Stimulated activated CD4-positive, alpha-beta T cell treated with anti-CD3 and anti-CD28 coated beads, Interleukin-15, amount 100 ng/mL, for 48 hours (primary cell): ENCODE results near the gene ZNF569.
A peak's percentile ranks its signal among the peaks of the same experiment; 100 is the strongest.
"Not testable (repeated sequence)": the region's sequence is repeated elsewhere in the genome, so short reads cannot be mapped to it uniquely, and the experiment has no call there.

Experiments used
- DNase-seq, 2 donors: peaks; one replicate each; pipeline ENCODE4 v3.0.0-alpha.2; 2020; ENCODE audit warnings: low read depth in 2 of 2

Gene ZNF569

DNA sequence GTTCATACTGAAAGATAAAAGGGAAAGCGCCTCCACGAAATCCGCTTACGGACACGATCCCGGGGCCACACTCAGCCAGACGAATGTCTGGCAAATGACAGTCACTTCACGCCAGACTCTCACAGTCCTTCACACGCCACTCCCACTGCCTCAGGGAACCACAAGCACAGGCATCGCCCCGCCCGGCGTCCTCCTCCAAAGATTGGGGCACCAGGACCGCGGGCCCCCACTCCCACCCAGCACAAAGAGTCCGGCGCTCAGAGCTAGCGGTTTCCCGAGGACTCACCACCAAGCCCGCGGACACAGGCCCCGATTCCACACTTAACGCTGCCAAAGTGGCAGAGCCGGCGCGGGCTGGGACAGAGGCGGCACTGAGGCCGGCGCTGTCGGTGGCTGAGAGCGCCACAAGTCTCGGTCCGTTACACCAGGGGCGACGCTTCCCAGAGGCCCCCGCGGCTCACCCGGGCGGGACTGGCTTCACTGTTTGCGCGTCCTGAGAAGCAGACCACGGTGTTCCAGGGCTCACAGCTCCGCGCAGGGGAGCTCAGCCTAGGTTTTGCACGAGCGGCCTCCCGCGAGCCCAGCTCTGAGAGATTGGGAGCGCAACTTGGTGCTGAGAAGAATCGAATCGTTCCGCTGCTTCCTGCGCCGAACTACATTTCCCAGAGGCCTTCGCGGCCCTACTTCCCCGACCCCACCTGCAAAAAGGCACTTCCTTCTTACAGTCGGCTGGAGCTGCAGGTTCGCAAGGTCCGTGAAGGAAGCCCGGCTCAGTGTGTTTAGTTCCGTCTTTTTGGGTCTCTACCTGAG lies at the start of gene ZNF569:
ZNF569 (minus strand) TSS at position 647 of the 810 bp plus-strand sequence. CDS start 22,523 bp downstream, outside the sequence.
- peak; percentile 78 to 79 for DNase-seq

DNA sequence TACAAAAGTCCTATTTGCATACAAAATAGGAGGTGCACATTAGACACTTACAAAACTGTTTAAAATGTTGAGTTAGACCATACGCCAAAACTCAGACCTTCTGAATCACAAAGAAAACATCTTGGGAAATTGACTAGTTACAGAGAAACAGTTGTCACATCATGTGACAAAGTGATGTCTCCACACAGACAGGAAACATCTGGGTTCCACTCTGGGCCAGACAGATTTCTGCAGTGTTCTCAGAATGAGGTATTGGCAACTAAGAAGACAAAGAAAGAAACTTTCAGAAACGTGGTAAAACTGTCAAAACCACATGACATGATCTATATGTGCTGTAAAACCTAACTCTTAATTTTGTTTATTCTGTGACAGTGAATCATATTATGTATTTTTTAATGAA lies 46.2 kb upstream of the ZNF569 start:
- no peak for DNase-seq

- DNase-seq: no peak
Measured at GRCh38 chr19:37511821-37512220, 44.6 kb upstream of the ZNF569 start.

DNA sequence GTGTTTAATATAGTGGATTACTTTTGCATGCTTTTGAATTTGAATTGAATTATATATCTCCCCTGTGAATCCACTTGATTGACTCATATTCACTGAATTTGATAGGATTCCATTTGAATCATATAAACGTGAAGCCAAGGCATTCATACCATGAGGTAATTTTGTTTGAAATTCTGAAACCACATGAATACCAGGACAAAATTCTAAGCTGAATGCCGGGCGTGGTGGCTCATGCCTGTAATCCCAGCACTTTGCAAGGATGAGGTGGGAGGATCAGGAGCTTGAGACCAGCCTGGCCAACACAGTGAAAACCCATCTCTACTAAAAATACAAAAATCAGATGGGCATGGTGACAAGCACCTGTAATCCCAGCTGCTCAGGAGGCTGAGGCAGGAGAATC lies 43.9 kb upstream of the ZNF569 start:
- DNase-seq: no peak

DNA sequence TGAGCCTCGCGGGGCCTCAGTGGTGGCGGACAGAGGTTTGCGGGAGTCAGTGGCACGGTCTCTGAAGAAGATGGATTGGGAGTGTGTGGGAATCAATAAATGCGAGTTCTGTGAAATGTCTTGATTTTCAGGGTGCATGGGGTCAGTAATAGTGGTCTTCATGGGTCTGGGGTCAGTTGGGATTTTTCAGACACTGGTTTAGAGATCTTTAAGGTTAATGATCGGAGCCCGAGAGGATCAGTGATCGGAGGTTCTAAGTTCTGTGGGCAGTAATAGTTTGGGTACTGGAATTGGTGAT lies 39.9 kb upstream of the ZNF569 start:
- no peak for DNase-seq

- DNase-seq: peak; percentile 63 to 68
Measured at GRCh38 chr19:37506387-37507166, 39.3 kb upstream of the ZNF569 start, which contains the start of gene ZNF793. Gene ZNF793, plus strand, starts transcription at chr19:37506939. Its CDS starts 16,501 bp downstream, at chr19:37523440.

DNA sequence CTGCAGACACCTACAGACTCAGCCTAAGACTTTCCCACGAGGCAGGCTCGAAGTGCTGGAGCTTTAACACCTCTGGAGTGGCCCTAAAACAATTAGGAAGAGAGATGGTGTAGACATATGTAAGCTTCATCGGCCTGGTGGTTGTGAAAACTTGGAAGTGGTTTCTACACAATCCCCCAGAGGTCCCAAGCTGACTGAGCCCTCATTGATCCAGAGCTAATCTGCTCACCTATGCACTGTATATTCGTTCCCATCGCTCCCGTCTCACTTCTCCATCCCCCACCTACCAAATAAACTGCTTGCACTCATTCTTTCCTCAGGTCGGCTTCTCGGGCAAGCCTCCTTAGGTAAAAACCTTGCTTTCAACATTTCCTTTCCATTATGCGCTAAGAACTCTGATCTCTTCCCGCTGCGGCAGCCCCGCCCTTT lies 38.7 kb upstream of the ZNF569 start:
- DNase-seq: no peak

- no peak for DNase-seq
Measured at GRCh38 chr19:37492213-37492612, 25.0 kb upstream of the ZNF569 start.

- no peak for DNase-seq
Measured at GRCh38 chr19:37484406-37485168, 17.3 kb upstream of the ZNF569 start.

- DNase-seq: no peak
Measured at GRCh38 chr19:37472165-37472564, 4.9 kb upstream of the ZNF569 start.

- DNase-seq: no peak
Measured at GRCh38 chr19:37470216-37470615, 3.0 kb upstream of the ZNF569 start.

GRCh38 chr19:37468961-37469777 lies 1.9 kb upstream of the ZNF569 start, which contains the start of gene ZNF570:
Gene ZNF570, plus strand, starts transcription at chr19:37469356. Its CDS starts 999 bp downstream, at chr19:37470355.
- DNase-seq: peak; percentile 82

- no peak for DNase-seq
Measured at GRCh38 chr19:37467608-37468090, 405 bp upstream of the ZNF569 start.

DNA sequence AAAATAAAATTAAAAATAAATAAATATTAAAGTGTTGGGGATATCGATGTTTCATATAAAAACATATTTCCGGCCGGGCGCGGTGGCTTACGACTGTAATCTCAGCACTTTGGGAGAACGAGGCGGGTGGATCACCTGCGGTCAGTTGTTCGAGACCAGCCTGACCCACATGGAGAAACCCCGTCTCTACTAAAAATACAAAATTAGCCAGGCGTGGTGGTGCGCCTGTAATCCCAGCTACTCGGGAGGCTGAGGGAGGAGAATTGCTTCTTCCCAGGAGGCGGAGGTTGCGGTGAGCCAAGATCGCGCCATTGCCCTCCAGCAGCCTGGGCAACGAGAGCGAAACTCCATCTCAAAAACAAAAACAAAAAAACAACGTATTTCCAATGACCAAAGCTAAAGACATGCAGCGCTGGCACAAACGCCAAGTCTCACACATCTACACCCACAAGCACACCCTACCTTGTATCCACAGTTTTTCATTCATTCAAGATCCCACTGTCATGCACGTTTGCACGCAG lies 907 bp downstream of the ZNF569 start:
- no peak for DNase-seq

- no peak for DNase-seq
Measured at GRCh38 chr19:37452500-37453245, 14.6 kb downstream of the ZNF569 start.

DNA sequence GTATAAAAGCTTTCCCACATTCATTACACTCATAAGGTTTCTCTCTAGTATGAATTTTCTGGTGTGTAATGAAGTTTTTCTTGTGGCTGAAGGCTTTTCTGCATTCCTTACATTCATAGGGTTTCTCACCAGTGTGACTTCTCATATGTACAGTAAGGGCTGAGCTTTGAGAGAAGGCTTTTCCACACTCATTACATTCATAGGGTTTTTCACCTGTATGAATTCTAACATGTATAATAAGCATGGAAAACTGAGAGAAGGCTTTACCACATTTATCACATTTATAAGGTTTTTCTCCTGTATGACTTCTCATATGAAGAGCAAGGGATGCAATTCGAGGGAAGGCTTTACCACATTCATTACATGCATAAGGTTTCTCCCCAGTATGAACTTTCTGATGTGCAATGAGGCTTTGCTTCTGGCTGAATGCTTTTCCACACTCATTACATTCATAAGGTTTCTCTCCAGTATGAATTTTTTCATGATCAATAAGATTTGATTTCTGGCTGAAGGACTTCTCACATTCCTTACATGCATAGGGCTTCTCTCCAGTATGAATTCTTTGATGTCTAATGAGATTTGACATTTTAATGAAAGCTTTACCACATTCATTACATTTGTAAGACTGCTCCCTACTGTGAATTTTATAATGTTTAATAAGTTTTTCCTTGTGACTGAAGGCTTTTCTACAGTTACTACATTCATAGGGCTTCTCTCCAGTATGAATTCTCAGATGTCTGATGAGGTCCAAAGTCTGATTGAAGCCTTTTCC lies 53.7 kb downstream of the ZNF569 start:
- DNase-seq: no peak

GRCh38 chr19:37412700-37413099 lies 54.5 kb downstream of the ZNF569 start:
- DNase-seq: no peak

- DNase-seq: not testable (repeated sequence)
Measured at GRCh38 chr19:37406140-37406846, 61.0 kb downstream of the ZNF569 start.

DNA sequence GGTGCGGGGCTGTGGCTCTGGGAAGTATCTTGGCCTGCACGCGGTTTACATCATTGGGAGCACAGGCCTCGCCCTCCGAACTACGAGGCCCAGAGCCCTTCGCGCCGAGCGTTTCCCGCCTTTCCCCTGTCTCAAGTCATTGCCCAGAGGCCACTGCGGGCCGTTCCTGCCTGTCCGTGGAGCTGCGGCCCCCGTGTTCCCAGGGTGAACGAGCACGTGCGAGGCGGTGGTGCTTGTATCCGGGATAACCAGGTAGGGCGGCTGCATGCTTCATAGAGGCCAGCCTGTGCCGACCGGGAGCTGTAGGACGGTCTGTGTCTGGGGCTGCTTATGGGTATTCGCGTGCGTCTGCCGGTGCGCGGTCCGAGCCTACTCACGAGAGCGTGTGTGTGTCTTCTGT lies 63.8 kb downstream of the ZNF569 start:
- DNase-seq: no peak
